HFFc6 (cell line): ENCODE measurements around the gene KDM6B. TPM values are rescaled to one million over a fixed set of nuclear protein-coding genes. Genes with fewer than 3 reads are reported as not detected.

Experiments
- DNase-seq: peaks from one replicate; pipeline ENCODE4 v3.0.0-alpha.2; 2018
- H3K27ac Mint-ChIP-seq: 2 replicates; pipeline ENCODE4 v1.8.0; 2020; ENCODE audit warnings: mild to moderate bottlenecking, mixed read lengths
- H3K27me3 Mint-ChIP-seq: 2 replicates; pipeline ENCODE4 v1.8.0; 2021; ENCODE audit warnings: mild to moderate bottlenecking, moderate library complexity, mixed read lengths; ENCODE audit not compliant: insufficient read depth
- H3K36me3 Mint-ChIP-seq: 2 replicates; pipeline ENCODE4 v1.8.0; 2021; ENCODE audit warnings: low read depth, mixed read lengths
- H3K4me1 Mint-ChIP-seq: 2 replicates; pipeline ENCODE4 v1.8.0; 2020; ENCODE audit warnings: low read depth, mixed read lengths
- H3K4me3 Mint-ChIP-seq: 2 replicates; pipeline ENCODE4 v1.8.0; 2020; ENCODE audit warnings: mild to moderate bottlenecking, moderate library complexity, mixed read lengths
- H3K9me3 Mint-ChIP-seq: 2 replicates; pipeline ENCODE4 v1.8.0; 2020; ENCODE audit warnings: mild to moderate bottlenecking, mixed read lengths
- CTCF ChIP-seq: fragments of 200-600 bp; sonication (generic); IDR thresholded peaks from 2 replicates; pipeline ENCODE4 v1.5.0; 2021; ENCODE audit warnings: antibody characterized with exemption, mild to moderate bottlenecking
- total RNA-seq, 6 experiments: library from RNA; stranded (reverse); fragmentation: NEBNext Ultra II Directional; extraction: Animal tissue kit (Norgen Biotek cat#: 25700); gene quantifications; 2 replicates in 1 of 6; 3 replicates in 5 of 6; pipeline ENCODE4 v1.2.3, GENCODE V29; 2021

Gene KDM6B
- total RNA-seq, 6 experiments from 2014 or later, result 10.4 to 15.2 (median 11.6) TPM

DNA sequence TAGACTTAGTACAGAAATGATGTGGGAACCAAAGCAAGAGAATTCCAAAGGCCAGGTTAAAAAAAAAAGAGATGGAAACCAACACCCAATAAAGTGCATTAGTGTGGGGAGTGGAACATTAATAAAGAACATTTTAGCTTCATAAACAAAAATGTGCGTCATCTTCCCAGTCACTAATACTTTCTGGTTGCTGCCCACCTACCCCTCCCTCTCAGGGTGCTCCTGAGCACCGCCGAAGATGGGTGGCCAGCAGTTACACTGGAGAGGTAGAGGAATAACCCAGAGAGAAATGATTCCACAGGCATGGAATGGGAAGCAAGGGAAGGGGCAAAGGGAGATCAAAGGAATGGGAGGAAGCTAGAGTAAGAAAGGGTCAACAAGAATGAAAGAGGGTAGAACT is 48.6 kb downstream of the KDM6B start:
- no peak for DNase-seq
- no peaks in the 10 kb centered on the region for H3K9me3 Mint-ChIP-seq
- H3K4me3 Mint-ChIP-seq, result no peak overlapping the region
- H3K4me1 Mint-ChIP-seq, result peaks cover 5% of the 10 kb centered on the region
- H3K27me3 Mint-ChIP-seq, result peaks cover 2% of the 10 kb centered on the region; the same call in 1 of the 2 replicates
- no peaks in the 10 kb centered on the region for H3K36me3 Mint-ChIP-seq
- no peak overlapping the region for H3K27ac Mint-ChIP-seq
- TF ChIP-seq CTCF, result no peak

Other genes starting within 250 kb of the KDM6B start
- gene SOX15, start 244.1 kb upstream of the KDM6B start, total RNA-seq, result 1 to 10 TPM in 1 of 6 experiments, under 1 TPM in 5; 0.62 to 1.0 (median 0.81) TPM
- 10 to 100 TPM; 49.3 to 62.3 (median 51.5) TPM for gene FXR2, start 219.3 kb upstream of the KDM6B start, total RNA-seq
- 10 to 100 TPM; 39.2 to 55.0 (median 43.5) TPM for gene SAT2, start 206.4 kb upstream of the KDM6B start, total RNA-seq
- 1 to 10 TPM in 1 of 6 experiments, under 1 TPM in 5; 0.36 to 1.2 (median 0.79) TPM for gene SHBG, start 204.1 kb upstream of the KDM6B start, total RNA-seq
- not detected for gene ATP1B2, start 183.3 kb upstream of the KDM6B start, total RNA-seq
- gene TP53, start 146.7 kb upstream of the KDM6B start, total RNA-seq, result 10 to 100 TPM; 68.1 to 84.3 (median 75.4) TPM
- gene WRAP53, start 145.7 kb upstream of the KDM6B start, total RNA-seq, result 10 to 100 TPM in 5 of 6 experiments, 1 to 10 TPM in 1; 8.6 to 18.2 (median 15.2) TPM
- under 1 TPM; 0.12 to 0.34 (median 0.24) TPM for gene EFNB3, start 129.0 kb upstream of the KDM6B start, total RNA-seq
- gene DNAH2, start 116.5 kb upstream of the KDM6B start, total RNA-seq, result not detected
- gene TMEM88, start 20.8 kb downstream of the KDM6B start, total RNA-seq, result 1 to 10 TPM in 2 of 6 experiments, under 1 TPM in 4; 0.40 to 1.3 (median 0.60) TPM
- 100 to 1,000 TPM; 104 to 122 (median 107) TPM for gene NAA38, start 23.3 kb downstream of the KDM6B start, total RNA-seq
- gene CYB5D1, start 23.8 kb downstream of the KDM6B start, total RNA-seq, result 10 to 100 TPM in 4 of 6 experiments, 1 to 10 TPM in 2; 9.3 to 15.3 (median 10.5) TPM
- gene CHD3, start 54.6 kb downstream of the KDM6B start, total RNA-seq, result 100 to 1,000 TPM in 4 of 6 experiments, 10 to 100 TPM in 2; 83.3 to 112 (median 110) TPM
- gene RNF227, start 82.1 kb downstream of the KDM6B start, total RNA-seq, result 1 to 10 TPM; 2.2 to 3.6 (median 3.1) TPM
- gene KCNAB3, start 95.6 kb downstream of the KDM6B start, total RNA-seq, result 1 to 10 TPM; 1.5 to 3.0 (median 2.3) TPM
- 100 to 1,000 TPM; 244 to 309 (median 288) TPM for gene TRAPPC1, start 97.7 kb downstream of the KDM6B start, total RNA-seq
- 10 to 100 TPM; 20.8 to 32.2 (median 28.5) TPM for gene CNTROB, start 98.0 kb downstream of the KDM6B start, total RNA-seq
- gene GUCY2D, start 168.4 kb downstream of the KDM6B start, total RNA-seq, result not detected
- not detected for gene ALOX15B, start 204.8 kb downstream of the KDM6B start, total RNA-seq